COLO668 (cell line): ENCODE data around the gene SGSH.
"Not testable (repeated sequence)": the region's sequence is repeated elsewhere in the genome, so short reads cannot be mapped to it uniquely, and the experiment has no call there.

Experiments used
- DNase-seq: peaks from one replicate; lab custom pipeline; 2025; ENCODE audit not compliant: unreplicated experiment; lab: John Stamatoyannopoulos, UW

Gene SGSH

DNA sequence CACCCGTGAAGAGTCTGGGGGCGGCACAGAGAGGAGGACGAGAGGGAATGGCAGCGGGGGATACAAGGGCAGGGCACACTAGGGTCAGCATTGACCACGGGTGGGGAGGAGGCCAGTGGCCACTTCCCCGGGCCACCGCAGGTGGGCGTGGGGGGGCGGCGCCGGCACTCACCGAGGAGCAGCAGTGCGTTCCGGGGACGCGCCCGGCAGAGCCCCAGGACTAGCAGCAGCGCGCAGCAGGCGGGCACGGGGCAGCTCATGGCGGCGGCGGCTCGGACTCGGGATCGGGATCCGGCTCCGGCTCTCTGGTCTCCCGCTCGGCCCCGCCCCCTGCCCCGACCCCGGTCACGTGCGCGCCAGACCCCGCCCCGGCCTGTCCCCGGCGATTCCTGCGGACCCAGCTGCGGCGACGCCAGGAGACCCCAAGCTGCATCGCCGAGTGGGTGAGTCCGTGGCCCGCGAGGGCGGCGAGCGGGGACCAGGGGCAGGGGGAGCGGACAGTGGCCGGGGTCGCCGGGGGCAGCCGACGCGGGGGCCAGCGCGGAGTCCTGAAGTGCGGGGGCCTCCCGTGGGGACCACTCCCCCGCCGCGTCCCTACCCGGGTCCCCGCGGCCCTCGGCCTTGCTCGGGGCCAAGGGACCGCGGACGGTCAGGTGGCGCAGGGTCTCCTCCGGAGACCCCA, at the start of gene SGSH, which contains the start of gene SLC26A11:
TSS of gene SGSH (minus strand) at position 280 of the 682 bp plus-strand sequence. CDS start at position 260, 20 bp downstream.
TSS of gene SLC26A11 (plus strand) at position 374 of the 682 bp plus-strand sequence. CDS start 1,134 bp downstream, outside the sequence.
- DNase-seq, result peak; percentile 25

DNA sequence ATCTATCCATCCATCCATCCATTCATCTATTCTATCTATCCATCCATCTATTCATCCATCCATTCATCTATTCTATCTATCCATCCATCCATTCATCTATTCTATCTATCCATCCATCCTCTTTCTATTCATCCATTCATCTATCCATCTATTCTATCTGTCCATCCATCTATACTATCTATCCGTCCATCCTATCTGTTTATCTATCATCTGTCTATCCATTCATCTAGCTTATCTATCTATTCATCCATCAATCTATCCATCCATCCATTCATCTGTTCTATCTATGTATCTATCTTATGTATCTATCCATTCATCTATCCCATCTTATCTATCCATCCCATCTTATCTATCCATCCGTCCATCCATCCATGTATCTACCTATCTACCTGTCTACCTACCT, 49.3 kb upstream of the SGSH start:
- no peak for DNase-seq

DNA sequence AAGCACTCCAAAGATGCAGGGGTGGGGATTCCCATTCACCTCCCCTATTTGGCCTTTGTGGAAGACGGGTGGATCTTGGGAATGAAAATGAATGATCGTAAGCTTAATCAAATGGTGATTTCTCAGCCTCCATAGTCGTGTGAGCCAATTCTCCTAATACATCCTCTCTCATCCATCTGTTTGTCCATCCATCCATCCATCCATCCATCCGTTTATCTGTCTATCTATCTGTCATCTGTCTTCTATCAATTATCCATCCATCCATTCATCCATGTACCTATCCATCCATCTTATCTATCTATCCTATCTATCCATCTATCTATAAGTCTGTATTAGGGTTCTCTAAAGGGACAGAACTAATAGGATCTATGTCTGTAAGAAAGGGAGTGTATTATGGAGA, 48.3 kb upstream of the SGSH start:
- no peak for DNase-seq

DNA sequence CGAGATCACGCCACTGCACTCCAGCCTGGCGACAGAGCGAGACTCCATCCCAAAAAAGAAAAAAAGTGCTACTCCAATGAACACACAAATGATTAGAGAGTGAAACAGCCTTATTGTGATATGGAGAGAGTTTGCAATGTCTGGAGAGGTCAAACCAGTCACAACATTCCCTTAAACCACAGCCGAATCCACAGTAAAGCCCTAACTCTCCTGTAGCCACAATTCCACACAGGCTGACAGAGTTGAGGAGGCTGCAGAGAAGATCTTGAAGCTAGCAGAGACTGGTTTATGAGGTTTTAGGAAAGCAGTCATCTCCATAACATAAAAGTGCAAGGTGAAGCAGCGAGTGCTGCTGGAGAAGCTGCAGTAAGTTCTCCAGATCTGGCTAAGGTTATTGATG, 47.3 kb upstream of the SGSH start:
- DNase-seq, result no peak

DNA sequence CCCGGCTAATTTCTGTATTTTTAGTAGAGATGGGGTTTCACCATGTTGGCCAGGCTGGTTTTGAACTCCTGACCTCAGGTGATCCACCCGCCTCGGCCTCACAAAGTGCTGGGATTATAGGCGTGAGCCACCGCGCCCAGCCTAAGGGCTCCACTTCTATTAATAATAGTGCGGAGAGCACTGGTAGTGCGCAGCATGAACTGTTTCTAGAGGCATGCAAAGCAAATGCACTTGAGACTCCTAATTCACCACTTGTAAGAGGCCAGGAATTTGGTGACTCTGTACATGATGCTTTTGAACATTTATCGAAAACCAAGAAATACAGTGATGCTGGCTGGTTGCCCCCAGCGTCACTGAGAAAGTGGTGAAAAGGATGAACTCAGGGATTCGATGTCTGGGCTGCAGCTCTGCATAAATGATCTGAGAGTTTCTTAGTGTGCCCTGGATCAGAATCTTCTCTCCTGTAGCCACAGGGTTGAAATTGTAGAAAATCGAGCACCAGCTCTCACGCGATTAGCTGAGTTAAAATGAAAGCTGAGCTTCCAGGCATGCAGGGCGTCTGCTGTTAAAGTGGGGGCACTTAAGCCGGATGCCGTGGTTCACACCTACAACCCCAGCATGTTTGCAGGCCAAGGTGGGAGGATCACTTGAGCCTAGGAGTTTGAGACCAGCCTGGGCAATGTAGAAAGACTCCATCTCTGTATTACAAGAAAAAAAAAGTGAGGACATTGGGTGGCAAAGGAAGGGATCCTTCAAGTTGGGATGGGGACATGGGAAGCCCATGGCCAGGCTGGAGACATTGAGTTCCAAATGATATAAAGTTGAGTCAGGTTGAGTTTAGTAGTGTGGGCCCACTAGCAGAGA, 45.3 kb upstream of the SGSH start:
- no peak for DNase-seq

DNA sequence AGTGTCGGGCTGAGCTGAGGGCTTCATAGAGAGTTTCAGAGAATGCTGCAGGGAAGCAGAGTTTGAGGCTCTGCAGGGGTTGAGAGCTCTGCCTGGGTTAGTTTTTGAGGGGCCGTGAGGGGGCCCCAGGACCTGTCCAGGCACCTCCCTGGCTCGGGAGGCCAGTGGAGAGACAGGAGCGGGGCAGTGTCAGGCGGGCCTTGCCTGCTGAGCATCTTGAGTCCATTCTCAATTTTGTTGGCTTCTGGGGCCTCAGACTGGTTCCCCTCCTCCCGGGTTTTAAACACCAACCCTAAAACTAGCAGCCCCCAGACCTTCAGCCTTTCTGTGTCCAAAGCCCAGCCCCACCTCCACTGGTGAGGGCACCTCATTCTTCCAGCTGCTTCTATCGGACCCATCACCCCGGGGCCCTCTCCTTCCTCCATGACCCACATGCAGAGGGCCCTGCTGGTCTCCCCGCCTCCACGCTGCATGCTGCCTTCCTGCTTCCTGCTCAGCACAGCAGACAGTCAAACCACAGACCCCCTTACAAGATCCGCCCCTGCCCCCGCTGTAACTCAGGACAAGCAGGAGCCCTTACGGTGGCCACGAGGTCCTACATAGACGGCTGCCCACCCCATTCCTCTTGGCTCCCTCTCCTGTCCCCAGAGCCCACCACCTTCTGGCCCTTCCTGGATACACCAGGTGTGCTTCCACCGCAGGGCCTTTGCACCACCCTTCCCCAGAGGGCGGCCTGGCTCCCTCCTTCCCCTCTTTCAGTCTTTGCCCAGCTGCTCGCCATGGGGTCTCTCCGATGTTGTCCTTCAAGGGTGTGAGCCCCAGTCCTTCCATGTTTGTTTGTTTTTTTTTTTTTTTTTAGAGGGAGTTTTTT, 44.3 kb upstream of the SGSH start:
- DNase-seq, result no peak

DNA sequence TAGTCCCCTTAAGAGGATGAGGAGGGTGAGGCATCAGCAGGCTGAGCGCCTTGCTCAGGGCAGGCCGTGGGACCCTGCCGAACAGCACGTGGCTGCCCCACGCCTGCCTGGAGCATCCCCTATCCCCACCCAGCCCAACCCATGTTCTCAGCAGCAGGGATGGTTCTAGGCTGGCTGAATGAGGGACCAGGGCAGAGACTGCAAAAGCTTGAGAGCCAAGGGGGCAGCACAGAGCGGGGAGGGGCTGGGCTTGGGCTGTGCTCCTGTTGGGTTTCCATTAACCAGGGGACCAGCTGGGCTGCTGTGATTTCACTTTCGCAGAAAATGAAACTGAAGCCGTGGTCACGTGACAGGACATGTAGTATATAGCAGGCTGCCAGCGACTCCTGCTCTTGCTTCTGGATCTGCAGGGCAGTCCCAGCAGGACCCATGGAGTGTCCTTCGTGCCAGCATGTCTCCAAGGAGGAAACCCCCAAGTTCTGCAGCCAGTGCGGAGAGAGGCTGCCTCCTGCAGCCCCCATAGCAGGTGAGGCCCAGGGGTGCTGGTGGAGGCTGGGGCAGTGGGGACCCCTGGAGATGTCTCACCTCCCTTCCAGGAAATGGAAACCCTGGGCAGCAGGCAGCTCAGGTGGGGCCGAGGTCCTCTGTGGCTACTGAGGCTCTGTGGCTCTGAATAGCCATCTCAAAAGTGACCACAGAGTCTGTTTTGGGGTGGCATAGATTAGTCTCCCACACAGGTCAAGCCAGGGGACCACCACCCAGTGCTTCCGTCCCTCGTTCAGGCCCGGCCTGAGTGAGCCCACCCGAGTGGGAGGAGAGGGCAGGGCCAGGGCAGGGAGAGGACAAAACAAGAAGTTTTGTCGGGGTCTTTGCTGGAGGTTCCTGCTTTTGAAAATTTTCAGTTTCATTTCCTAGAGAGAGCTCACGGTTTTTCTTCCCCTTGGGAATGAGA, 43.4 kb upstream of the SGSH start:
- DNase-seq, result peak; percentile 77

DNA sequence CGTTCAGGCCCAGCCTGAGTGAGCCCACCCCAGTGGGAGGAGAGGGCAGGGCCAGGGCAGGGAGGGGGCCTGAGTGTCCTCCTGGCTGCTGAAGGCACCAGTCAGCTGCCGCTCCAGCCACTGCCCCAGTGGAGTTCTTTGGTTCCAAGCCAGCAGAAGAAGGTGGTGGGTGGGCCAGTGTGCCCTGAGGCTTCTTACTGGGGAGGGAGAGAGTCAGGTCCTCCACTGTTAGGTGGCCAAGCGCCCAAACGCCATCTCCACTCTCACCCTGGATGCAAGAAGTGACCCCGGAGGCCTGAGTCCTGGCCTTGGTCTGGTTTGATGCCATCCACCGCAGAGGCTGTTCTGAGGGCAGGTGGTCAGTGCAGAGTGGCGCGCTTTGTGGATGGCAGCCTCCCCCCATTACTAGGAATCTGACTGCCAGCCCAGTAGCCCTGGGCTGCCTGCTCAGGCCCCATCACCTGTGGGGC, 42.7 kb upstream of the SGSH start:
- DNase-seq, result no peak

DNA sequence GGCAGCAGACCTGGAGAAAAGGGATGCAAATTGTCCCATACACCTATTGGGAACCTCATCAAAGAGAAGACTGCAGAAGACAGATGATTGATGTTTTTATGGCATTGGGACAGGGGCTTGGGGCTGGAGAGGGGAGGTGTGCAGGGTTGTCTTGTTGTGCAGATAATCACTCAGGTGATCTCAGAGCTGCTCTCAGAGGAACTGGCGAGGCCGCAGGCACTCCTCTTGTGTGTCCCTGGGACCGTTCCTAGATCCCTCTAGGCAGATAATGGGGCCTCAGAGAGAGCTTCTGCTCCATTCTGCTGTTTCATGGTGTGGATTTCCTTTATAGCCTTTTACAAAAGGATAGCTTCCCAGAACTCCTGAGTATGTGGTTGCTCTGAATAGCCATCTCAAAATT, 42.2 kb upstream of the SGSH start:
- peak; percentile 4 for DNase-seq

DNA sequence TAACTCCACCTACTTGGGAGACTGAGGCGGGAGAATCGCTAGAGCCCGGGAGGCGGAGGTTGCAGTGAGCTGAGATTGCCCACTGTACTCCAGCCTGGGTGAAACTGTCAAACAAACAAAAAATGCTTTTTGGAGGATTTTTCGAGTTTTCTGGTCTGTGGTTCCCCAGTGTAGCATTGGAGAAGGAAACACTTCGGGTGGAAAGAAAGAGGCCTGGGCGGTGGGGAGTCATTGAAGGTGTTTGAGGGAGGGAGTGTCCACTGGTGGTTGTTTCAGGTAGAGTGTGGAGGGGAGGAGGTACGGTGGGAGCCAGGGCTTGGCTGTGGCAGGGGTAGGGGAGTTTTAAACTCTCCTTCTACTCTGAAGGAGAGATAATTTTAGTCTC, 41.8 kb upstream of the SGSH start:
- no peak for DNase-seq

DNA sequence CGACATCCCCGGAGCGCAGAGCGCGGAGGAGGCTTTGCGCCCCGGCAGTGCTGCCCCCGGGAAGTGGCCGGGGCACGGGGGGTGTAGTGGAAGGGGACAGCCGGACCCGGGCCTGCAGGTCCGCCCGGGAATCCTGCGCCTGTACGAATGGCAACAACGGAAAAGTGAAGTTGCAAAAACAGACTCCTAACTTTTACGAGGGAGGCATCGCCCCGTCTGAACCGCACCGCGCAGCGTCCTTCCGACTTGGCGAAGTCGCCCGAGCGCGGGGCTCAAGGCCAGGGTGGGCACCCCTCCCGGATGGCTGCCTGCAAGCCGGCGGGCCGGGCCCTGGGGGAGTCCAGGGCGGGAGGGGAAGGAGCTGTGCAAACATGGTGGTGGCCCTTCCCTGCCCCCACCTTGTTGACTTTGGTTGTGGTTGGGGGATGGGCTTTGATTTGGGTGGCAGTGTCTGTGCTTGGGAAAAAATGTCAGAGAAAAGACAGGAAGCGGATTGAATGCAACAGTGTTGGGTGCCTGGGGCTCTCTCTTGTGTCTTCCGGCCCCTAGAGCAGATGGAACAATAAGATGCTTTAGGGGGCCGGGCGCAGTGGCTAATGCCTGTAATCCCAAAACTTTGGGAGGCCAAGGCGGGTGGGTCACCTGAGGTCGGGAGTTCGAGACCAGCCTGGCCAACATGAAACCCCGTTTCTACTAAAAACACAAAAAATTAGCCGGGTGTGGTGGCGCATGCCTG, 41.2 kb upstream of the SGSH start:
- DNase-seq, result peak; percentile 65

DNA sequence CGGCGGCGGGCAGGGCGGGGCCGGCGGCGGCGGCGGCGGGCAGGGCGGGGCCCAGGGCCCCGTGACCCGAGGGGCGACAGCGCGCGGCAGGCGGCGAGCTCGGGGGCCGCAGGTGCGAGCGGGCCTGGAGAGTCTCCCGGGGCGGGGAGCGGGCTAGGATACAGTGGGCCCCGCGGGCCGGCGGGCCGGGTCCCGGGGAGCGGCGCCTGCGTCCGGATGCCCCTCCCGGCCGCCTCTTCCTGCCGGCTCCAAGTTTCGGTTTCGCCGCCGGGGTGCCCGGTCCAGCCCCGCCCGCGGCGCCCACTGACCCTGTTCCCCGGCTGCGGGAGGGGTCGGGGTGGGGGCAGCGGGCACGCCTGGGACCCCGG, 40.6 kb upstream of the SGSH start, which contains the start of gene RNF213:
TSS of gene RNF213 (plus strand) at position 62 of the 368 bp plus-strand sequence. CDS start 2,830 bp downstream, outside the sequence.
- DNase-seq, result peak; percentile 57

DNA sequence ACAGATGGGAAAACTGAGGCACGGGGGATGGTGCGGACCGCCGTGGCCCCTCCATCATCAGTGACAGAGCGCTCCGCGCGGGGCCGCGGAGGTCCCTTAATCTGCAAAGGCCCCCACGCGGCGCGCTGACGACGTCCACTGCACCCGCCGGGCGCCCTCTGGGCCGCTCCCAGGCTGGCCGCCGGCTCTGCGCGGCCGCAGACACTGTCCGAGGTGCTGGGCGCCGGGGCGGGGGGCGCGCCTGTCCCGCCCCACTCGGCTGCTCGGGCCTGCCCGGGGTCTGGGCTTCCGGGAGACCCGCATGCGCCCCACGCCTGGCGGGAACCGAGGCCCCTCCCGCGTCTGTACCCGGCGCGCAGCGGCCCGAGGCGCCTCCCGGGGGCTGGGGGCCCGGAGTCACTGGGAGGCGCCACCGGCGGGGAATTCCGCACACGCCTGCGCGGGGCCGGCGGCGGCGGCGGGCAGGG, 40.0 kb upstream of the SGSH start:
- peak; percentile 76 for DNase-seq

DNA sequence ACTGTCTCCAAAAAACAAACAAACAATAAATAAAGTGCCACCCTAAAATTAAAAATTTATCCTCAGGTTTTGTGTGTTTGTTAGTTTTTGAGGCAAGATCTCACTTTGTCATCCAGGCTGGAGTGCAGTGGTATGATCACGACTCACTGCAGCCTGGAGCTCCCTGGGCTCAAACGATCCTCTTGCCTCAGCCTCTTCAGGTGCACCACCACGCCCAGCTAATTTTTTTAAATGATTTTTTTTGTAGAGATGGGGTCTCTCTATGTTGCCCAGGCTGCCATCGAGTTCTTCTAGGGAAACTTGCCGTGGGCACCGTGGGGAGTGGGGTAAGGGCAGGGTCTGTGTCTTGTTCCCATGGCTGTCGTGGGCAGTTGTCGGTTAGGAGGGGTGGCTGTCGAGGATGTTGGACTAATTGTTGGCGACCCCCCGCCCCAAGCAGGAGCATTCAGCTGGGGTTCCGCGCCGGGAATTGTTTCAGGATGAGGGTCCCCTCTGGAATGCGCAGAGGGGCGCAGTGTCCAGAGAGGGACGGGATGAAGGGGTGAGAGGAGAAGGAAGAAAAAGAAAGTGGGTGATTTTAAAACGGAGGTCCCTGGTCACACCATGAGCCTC, 39.4 kb upstream of the SGSH start:
- no peak for DNase-seq

DNA sequence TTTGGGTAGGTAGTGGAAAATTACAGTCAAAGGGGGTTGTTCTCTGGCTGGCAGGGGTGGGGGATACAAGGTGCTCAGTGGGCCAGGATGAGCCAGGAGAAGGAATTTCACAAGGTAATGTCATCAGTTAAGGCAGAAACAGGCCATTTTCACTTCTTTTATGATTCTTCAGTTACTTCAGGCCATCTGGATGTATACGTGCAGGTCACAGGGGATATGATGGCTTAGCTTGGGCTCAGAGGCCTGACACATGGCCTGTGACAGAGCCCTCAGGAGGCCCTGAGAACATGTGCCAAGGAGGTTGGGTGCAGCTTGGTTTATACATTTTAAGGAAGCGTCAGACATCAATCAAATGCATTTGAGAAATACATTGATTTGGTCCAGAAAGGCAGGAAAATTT, 38.2 kb upstream of the SGSH start:
- not testable (repeated sequence) for DNase-seq

DNA sequence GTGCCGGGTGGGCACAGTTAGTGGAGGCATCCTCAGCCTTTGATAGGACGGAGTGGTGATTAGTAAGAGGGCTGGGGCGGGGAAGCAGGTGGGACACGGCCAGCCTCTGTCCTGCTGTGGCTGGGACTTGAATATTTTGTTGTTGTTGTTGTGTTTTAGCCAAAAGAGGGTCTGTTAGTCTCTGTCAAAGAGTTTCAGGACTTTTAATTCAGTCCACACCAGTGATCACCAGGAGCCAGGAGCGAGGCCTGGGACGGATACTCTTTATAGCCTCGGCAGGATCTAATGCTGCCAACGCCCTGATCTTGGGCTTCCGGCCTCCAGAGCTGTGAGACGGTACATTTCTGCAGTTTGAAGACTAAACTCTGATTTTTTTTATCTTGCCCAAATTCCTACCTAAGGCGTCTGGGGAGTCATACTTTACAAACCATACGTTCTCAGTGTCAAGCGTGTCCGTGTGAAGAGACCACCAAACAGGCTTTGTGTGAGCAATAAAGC, 37.6 kb upstream of the SGSH start:
- DNase-seq, result no peak

DNA sequence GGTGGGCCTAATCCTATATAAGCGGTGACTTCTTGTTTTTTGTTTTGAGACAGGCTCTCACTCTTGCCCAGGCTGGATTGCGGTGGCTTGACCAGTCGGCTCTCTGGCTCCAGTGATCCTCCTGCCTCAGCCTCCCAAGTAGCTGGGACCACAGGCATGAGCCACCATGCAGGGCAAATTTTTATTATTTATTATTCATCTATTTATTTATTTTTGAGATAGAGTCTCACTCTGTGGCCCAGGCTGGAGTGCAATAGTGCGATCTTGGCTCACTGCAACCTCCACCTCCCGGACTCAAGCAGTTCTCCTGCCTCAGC, 35.9 kb upstream of the SGSH start:
- no peak for DNase-seq

DNA sequence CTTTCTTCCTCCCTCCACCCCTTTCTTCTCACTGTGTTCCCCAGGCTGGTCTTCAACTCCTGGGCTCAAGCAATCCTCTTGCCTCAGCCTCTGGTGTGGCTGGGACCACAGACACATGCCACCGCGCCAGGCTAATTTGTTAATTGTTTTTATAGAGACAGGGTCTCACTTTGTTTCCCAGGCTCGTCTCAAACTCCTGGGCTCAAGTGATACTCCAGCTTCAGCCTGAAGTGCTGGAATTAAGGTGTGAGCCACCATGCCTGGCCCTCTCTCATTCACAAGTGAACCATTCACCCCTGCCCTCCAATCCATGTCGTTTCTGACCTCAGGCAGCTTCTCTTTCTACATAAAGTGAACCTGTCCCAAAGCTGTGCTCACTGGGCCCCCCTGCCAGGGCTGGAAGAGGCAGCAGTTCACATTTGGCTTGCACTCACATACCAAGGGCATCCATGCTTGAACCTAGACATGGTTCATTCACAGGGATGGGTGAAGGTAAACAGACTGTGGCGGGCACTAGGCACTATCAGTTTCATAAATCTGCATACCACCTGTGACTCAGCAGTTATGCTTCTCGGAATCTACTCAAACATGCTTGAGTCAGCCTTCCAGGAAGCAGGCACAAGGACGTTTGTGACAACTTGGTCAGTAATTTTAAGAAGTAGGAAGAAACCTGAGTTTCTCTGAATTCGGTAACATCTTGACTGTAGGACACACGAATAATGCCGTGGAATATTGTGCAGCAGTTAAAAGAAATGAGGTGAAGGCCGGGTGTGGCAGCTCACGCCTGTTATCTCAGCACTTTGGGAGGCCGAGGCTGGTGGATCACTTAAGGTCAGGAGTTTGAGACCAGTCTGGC, 34.5 kb upstream of the SGSH start:
- DNase-seq, result peak; percentile 54
